SJSA1 (cell line): Measurements from ENCODE around the gene GLI3. TPM values are rescaled to one million over a fixed set of nuclear protein-coding genes. Genes with fewer than 3 reads are reported as not detected.

Source experiments
- DNase-seq, 2 experiments: peaks; one replicate each; pipeline ENCODE4 v3.0.0-alpha.2; 2015 to 2020; ENCODE audit warnings: low spot score in 2 of 2, low read depth in 1 of 2
- H3K27ac ChIP-seq: fragments of 250-450 bp; sonication (Bioruptor Pico); 2 replicates; pipeline ENCODE4 v1.5.1; 2020; ENCODE audit warnings: mild to moderate bottlenecking, moderate library complexity
- H3K27me3 ChIP-seq: fragments of 250-450 bp; sonication (Bioruptor Pico); replicated peaks from 2 replicates; pipeline ENCODE4 v1.5.1; 2020; ENCODE audit warnings: mild to moderate bottlenecking, moderate library complexity
- H3K36me3 ChIP-seq: fragments of 250-450 bp; sonication (Bioruptor Pico); 2 replicates; pipeline ENCODE4 v1.5.1; 2020; ENCODE audit warnings: mild to moderate bottlenecking
- H3K4me1 ChIP-seq: fragments of 250-450 bp; sonication (Bioruptor Pico); replicated peaks from 2 replicates; pipeline ENCODE4 v1.6.1; 2021; ENCODE audit warnings: mild to moderate bottlenecking
- H3K4me3 ChIP-seq: fragments of 250-450 bp; sonication (Bioruptor Pico); 2 replicates; pipeline ENCODE4 v1.5.1; 2020; ENCODE audit warnings: mild to moderate bottlenecking
- H3K9me3 ChIP-seq: fragments of 250-450 bp; sonication (Bioruptor Pico); replicated peaks from 2 replicates; pipeline ENCODE4 v1.5.1; 2020; ENCODE audit warnings: mild to moderate bottlenecking
- total RNA-seq: library from RNA; depleted of rRNA; stranded (reverse); fragments of >200 nt; shearing (Covaris generic); gene quantifications from 2 replicates; pipeline ENCODE4 v1.2.3, GENCODE V29; 2014

Gene GLI3
- total RNA-seq, 1 experiment from 2014 or later: 1.7 TPM

DNA sequence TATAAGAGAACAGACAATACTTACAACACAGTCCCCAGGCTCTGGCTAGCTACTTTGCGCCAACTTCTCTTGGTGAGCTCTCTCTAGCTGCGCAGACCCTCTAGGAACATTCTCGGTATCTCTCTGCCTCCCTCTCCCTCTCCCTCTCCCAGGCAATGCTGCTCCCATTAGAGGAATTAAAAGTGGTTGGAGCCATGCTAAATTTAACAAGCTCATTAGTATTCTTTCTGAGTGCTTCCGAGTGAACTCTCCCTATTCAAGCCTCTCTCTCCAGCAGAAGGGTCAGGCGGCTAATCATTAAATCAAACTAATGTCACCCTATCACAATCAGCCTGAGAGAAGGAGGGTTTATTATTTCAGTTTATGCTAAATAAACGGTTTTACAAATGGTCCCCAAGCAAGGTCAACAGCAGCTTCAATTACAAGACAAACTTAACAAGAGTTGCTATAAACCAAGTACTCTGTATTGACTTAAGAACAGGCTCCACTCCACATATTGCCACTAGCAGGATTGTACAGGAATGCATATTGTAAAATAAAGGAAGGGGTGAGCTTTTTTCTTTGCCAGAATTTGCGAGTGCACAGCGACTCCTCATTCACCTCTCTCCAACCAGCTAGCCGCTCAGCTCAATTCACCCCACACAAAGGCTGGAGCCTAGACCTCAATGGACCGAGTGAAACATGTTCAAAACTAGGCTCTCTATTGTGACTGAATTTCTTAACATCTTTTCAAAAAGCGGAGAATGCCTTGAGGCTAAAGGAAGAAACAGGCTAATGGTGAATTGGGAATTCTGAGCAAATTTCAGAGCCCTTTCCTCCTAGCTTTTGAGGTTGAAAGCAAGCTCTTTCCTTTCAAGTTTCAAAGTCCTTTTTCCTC lies 84.4 kb downstream of the GLI3 start:
- Histone ChIP-seq H3K27ac (no peak overlapping the region), H3K27me3 (no peaks in the 10 kb centered on the region), H3K9me3 (no peaks in the 10 kb centered on the region), H3K36me3 (no peaks in the 10 kb centered on the region), H3K4me1 (no peaks in the 10 kb centered on the region), H3K4me3 (no peak overlapping the region)
- DNase-seq: no peak

DNA sequence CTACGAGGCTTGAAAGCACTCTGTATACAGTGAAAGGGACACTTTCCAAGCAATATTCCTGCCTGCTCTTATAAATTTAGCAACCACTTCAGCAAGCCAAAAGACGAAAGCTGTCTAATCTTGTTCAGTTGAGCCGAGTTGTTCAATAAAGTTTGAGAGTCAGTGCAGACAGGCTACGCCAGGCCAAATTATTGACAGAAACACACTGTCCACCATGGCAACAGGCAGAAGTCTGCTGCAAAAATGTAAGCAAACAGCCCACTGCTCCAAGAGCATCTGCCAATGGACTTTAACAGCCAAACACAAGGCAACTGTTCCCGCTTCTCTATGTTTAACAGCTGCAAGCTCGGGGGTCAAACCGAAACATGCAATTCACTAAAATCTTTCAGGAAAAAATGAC lies 85.7 kb downstream of the GLI3 start:
- no peak for DNase-seq
- Histone ChIP-seq H3K27ac (no peak overlapping the region), H3K4me1 (no peaks in the 10 kb centered on the region), H3K27me3 (no peaks in the 10 kb centered on the region), H3K4me3 (no peak overlapping the region), H3K36me3 (no peaks in the 10 kb centered on the region), H3K9me3 (no peaks in the 10 kb centered on the region)

DNA sequence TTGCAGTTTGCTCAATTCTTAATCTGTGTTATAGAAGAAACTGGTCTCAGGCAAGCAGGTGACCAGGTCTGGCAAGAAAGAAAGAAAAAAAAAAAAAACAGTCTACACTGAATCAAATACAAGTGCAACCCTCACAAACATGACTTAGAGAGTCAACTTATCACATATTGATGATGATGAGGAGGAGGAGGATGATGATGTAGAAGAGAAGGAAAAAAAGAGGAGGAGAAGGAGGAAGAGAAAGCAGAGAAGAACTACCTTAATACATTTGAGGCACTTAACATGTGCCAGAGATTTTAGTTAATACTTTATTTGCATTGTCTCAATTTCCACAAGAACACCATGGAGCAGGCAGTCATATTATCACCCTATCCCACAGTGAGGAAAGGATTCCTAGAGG lies 91.5 kb downstream of the GLI3 start:
- no peak overlapping the region for H3K4me3 ChIP-seq
- H3K4me1 ChIP-seq: peaks cover 9% of the 10 kb centered on the region
- no peak overlapping the region for H3K27ac ChIP-seq
- H3K27me3 ChIP-seq: no peaks in the 10 kb centered on the region
- no peak for DNase-seq
- no peaks in the 10 kb centered on the region for H3K36me3 ChIP-seq
- no peaks in the 10 kb centered on the region for H3K9me3 ChIP-seq

DNA sequence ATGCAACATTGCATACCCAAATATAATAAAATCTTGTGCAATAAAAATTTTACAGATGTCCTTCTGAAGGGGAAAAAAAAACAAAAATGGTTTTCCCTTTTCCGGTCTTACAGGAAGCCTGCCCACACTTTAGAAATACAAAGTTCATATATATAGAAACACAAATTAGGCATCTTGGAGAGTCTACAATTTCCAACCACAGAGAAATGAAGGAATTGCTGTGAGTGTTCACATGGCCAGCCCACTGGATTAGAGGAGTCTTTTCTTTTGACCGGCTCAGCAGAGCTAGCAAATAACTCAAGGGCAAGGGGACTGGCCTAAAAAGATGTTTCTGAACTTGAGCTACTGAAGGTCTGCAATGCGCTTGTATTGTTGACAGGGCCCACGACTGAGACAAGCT lies 92.4 kb downstream of the GLI3 start:
- Histone ChIP-seq H3K27ac (no peak overlapping the region), H3K36me3 (no peaks in the 10 kb centered on the region), H3K4me1 (peaks cover 9% of the 10 kb centered on the region), H3K27me3 (no peaks in the 10 kb centered on the region), H3K4me3 (no peak overlapping the region), H3K9me3 (no peaks in the 10 kb centered on the region)
- DNase-seq: no peak

DNA sequence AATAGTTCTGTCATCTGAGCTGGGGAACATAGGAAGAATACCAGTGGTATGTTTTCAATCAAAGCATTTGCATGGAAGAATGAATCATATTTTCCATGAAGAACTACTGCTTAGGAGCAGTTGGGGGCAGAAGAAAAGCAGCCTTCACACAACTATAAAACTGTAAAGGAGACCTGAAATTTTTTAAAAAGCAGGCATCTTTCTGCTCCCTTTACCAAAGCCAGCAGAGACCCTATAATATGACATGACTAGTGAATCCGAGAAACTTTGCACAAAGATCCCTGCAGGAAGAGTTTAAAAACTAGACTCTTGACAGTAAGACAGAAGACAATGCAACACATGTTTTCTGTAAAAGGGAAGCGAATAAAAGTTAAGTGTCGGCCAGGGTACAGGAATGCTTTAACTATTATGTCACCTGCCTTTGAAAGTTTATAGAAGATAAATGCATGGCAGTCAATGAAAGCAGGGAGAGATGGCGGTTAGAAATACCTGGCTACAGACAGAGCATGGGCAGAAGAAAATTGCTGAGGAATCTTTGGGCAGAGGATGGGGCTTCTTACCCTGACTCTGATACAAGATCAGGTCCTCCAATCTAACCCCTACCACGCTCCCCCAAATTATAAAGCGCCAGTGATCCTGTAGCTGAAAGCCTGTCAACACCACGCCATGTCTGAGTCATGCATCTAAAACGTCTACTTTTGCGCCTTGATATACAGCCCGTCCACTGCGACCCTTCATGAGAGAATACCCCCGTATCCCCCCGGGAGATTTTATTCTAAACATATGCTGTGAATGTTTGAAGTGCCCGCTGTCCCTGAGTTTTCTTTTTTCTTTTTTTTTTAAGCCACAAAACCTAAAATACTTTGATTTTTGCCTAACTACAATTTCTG lies 93.1 kb downstream of the GLI3 start:
- Histone ChIP-seq H3K4me3 (no peak overlapping the region), H3K9me3 (no peaks in the 10 kb centered on the region), H3K27ac (no peak overlapping the region), H3K27me3 (no peaks in the 10 kb centered on the region), H3K36me3 (no peaks in the 10 kb centered on the region), H3K4me1 (peaks cover 9% of the 10 kb centered on the region)
- no peak for DNase-seq

DNA sequence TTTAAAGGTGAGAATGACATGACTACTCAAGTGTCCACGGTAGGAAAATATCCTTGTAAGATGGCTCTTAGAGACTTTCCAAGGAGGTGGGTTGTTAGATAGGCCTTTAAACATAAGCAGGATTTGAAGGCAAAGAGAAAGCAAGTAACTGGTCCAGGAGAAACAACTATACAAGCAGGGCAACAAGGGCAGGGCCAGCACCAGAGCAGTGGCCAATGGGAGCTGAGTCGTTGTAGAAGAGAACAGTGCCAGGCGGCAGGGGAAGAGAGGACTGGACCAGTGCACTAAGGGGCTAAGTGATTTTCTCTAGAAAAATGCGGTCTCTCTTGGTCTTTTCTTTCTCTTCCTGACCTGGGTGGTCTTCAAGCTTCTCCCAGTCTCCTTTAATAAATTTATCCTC lies 94.9 kb downstream of the GLI3 start:
- H3K27me3 ChIP-seq: no peaks in the 10 kb centered on the region
- H3K36me3 ChIP-seq: no peaks in the 10 kb centered on the region
- peaks cover 9% of the 10 kb centered on the region for H3K4me1 ChIP-seq
- H3K9me3 ChIP-seq: no peaks in the 10 kb centered on the region
- no peak for DNase-seq
- H3K27ac ChIP-seq: no peak overlapping the region
- no peak overlapping the region for H3K4me3 ChIP-seq

DNA sequence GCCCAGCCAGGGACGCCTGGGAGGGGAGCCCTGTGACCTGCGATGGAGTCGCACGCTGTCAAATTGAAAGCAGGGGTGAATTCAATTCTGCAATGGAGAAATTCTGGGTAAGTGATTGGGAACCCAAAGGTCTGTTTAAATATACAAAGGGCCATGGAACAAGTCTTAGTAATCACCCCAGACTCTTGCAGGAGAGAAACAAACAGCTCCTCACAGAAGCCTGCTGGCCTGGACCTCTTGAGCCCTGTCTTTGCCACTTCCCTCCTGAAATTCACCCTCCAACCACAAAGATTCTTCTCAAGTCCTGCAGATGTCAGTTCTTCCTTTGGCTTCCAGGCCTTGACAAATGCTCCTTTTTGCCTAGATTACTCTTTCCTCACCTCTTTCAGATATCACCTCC lies 97.3 kb downstream of the GLI3 start:
- no peaks in the 10 kb centered on the region for H3K9me3 ChIP-seq
- no peaks in the 10 kb centered on the region for H3K27me3 ChIP-seq
- peaks cover 8% of the 10 kb centered on the region for H3K4me1 ChIP-seq
- no peak overlapping the region for H3K4me3 ChIP-seq
- DNase-seq: no peak
- no peak overlapping the region for H3K27ac ChIP-seq
- no peaks in the 10 kb centered on the region for H3K36me3 ChIP-seq

DNA sequence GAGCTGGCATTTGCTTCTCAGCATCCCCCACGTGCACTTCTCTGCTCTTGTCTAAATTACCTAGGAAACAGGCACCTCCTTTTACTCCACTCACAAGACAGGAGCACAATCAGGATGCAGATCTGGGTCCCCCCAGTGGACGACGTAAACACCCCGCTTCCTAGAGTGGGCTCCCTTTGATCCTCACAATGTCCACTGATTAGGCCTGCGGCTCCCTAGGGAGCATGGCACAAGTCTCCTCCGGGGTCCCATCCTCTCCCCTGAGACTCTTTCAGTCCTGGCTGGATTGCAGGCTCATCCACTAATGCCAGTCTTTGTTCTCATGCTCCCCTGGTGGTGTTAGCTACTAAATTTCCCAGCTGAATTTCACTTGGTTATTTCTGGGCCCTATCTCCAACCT lies 98.3 kb downstream of the GLI3 start:
- Histone ChIP-seq H3K4me3 (no peak overlapping the region), H3K27me3 (no peaks in the 10 kb centered on the region), H3K4me1 (peaks cover 2% of the 10 kb centered on the region), H3K9me3 (no peaks in the 10 kb centered on the region), H3K36me3 (no peaks in the 10 kb centered on the region), H3K27ac (no peak overlapping the region)
- no peak for DNase-seq

DNA sequence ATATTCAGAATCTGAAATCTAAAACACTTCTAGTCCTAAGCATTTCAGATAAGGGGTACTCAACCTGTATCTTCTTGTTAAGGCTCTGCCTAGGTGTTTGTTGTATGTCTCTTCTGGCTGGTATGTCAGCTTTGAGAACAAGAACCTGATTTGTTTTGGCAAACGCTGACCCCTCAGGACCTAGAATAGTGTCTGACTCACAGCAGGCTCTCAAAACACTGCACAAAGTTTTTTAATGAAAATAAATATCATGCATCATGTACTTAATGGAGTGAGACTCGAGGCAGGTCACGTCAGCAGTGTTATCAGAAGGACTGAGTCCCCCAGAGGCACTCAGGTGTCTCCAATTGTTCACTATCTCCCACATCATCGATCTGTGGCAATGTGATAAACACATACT lies 99.1 kb downstream of the GLI3 start:
- no peak overlapping the region for H3K27ac ChIP-seq
- DNase-seq: no peak

DNA sequence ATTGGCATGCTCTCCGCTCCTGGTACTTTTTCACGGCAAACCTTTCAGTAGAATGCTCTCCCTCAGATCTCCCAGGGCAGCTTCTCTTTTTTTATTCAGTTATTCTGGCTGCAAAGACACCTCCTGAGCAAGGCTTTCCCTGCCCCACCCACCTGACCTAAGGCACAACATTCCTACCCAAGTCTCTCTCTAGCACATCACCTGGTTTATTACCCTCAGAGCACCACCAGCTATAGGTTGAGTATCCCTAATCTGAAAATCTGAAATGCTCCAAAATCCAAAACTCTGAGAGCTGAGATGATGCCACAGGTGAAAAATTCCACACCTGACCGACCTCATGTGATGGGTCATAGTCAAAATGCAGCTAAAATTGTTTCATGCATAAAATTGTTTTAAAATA lies 99.6 kb downstream of the GLI3 start:
- H3K4me3 ChIP-seq: no peak overlapping the region
- H3K27me3 ChIP-seq: no peaks in the 10 kb centered on the region
- H3K4me1 ChIP-seq: no peaks in the 10 kb centered on the region
- no peak for DNase-seq
- no peaks in the 10 kb centered on the region for H3K9me3 ChIP-seq
- no peaks in the 10 kb centered on the region for H3K36me3 ChIP-seq
- H3K27ac ChIP-seq: no peak overlapping the region

More for the DNA sequence above, 99.1 kb downstream of the GLI3 start:
- no peaks in the 10 kb centered on the region for H3K36me3 ChIP-seq
- H3K4me3 ChIP-seq: no peak overlapping the region
- no peaks in the 10 kb centered on the region for H3K4me1 ChIP-seq
- H3K27me3 ChIP-seq: no peaks in the 10 kb centered on the region
- no peaks in the 10 kb centered on the region for H3K9me3 ChIP-seq

DNA sequence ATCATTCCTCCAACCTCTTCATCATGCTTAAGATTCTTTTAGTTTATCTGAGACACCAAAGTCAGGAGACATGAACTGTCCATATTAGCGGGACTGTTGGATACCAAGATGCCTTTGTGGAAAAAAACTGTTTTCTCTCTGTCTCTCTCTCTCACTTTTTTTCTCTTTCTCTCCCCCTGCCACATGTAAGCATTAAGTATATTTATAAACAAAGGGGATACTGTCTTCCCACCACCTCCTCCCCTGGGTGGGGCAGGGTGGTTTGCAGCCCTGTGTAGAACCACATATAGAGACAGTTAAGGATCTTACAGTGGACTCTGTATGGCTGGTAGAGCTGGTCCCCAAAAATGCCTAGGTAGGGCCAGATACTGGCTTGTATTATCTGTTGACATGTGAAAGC lies 101.3 kb downstream of the GLI3 start:
- Histone ChIP-seq H3K27me3 (no peaks in the 10 kb centered on the region), H3K27ac (no peak overlapping the region), H3K4me1 (no peaks in the 10 kb centered on the region), H3K4me3 (no peak overlapping the region), H3K36me3 (no peaks in the 10 kb centered on the region), H3K9me3 (no peaks in the 10 kb centered on the region; the same call in 1 of the 2 replicates)
- DNase-seq: no peak

DNA sequence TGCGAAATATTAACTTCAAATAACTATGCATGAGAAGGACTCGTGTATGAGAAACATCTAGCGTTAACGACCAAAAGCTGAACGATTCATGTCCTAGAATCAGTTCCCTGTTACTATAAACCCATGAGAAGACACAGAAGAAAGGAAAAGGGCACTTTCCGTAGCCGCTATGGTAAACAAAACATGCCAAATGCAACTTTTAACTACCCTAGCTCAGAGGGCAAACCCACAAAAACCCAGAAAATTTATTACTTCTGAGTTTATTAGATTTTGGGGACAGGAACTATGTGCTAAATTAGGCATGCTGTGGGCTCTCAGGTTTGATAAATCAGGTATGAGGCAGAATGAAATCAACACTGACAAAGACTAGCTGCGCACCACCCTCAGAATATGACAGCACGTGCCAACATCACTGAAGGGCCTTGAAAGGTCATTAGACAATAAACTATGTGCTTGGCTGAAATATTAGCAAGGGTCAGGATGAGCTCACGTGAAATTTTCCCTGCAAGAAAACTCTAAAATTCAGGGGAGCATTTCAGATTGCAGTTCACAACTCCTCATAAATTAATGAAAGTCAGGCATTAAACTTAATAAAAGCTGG lies 102.6 kb downstream of the GLI3 start:
- Histone ChIP-seq H3K9me3 (no peaks in the 10 kb centered on the region; the same call in 1 of the 2 replicates), H3K4me3 (no peak overlapping the region), H3K4me1 (no peaks in the 10 kb centered on the region), H3K27ac (no peak overlapping the region), H3K27me3 (no peaks in the 10 kb centered on the region), H3K36me3 (no peaks in the 10 kb centered on the region)
- no peak for DNase-seq

DNA sequence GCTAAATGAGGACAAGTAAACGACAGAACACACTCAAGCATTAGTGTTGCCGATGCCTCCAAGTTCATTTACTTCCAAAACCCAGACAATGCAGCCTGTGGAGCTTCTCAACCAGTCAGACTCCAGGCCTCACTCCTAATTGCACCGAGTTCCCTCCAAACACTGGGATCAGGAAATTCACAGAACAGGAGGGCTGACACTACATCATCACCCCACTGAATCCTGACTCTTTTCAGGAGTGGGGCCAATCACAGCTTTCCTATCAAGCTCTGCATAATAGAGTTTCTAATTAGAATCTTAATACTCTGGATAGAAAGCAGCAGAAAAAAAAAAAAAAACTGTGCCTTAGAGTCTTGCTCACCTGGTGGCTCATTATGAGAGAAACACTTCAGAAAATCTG lies 103.7 kb downstream of the GLI3 start:
- H3K4me1 ChIP-seq: no peaks in the 10 kb centered on the region
- no peak overlapping the region for H3K4me3 ChIP-seq
- no peaks in the 10 kb centered on the region for H3K27me3 ChIP-seq
- no peak overlapping the region for H3K27ac ChIP-seq
- H3K9me3 ChIP-seq: no peaks in the 10 kb centered on the region; the same call in 1 of the 2 replicates
- no peak for DNase-seq
- no peaks in the 10 kb centered on the region for H3K36me3 ChIP-seq

DNA sequence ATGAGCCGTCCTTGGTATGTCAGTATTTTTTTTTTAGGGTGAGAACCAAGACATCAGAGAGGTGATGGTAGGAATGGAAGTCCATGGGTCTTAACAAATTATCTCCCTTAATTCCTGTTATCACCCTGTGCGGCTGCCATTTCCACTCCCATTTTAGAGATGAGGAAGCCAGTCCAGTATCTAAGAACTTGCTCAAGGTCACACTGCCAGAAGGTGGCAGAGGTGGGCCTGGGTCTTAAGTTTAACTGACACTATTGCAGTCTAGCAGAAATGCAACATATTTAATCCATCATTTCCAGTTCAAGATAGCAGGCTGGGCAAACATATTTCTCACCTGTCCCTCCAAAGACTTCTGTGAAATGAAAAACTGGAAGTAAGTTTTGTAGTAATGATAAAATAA lies 108.3 kb downstream of the GLI3 start:
- Histone ChIP-seq H3K4me3 (no peak overlapping the region), H3K9me3 (no peaks in the 10 kb centered on the region; the same call in 1 of the 2 replicates), H3K4me1 (no peaks in the 10 kb centered on the region), H3K27me3 (no peaks in the 10 kb centered on the region), H3K27ac (no peak overlapping the region), H3K36me3 (no peaks in the 10 kb centered on the region)
- no peak for DNase-seq
